ENCODE measurements around the gene OR2C3. TPM values are rescaled to one million over a fixed set of nuclear protein-coding genes. Genes with fewer than 3 reads are reported as not detected.

Gene OR2C3
- total and polyA plus RNA-seq, 2 of the 8 experiments (the other 6 are each of a cell fraction or from before 2014, with no cell fraction given): not detected

DNA sequence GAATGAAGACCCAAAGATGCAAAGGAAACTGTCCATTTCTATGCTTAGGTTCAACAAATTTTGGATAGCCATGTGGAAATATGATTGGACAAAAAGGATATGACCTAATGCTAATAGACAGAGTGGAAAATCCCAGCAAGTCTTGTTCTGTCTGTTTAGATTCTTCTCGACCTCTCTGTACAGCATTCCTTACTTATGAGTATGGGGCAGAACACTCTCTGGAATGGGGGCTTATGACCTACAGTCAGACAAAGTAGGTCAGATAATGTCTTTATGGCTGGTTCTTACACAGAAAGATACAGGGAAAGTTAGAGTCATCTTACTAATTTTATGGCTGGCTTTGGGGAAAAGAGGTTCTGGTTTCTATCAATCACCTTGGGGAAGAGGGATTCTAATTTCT lies 15.5 kb upstream of the OR2C3 start:
- Histone ChIP-seq H2AK5ac (ENCODE audit: low read depth, low read length) (no peak overlapping the region), H3K36me3 (ENCODE audit: control insufficient read depth in 2 of 4, insufficient read depth in 4 of 4, low read length in 3 of 4) (no peaks in the 10 kb centered on the region), H3K27ac (ENCODE audit: low read depth, low read length) (no peak overlapping the region), H2AFZ (ENCODE audit: low read length) (no peak overlapping the region), H3K27me3 (replicated peaks in 1 of 4; ENCODE audit: control insufficient read depth in 3 of 4, extremely low read depth in 1 of 4, insufficient read depth in 3 of 4, low read length in 3 of 4) (no peaks in the 10 kb centered on the region), H2BK15ac (ENCODE audit: low read length) (no peak overlapping the region), H3K79me1 (ENCODE audit: low read depth, low read length) (no peaks in the 10 kb centered on the region), H3K4ac (replicated peaks; ENCODE audit: insufficient read length, low read depth, low read length) (no peak overlapping the region), H3K23ac (ENCODE audit: insufficient read length) (no peak overlapping the region), H2BK20ac (ENCODE audit: low read length) (no peak overlapping the region), H3K4me1 (replicated peaks in 1 of 4; ENCODE audit: control insufficient read depth in 3 of 4, insufficient read depth in 4 of 4, low read length in 3 of 4) (no peaks in the 10 kb centered on the region; a peak in 1 of 7 replicates), H2BK5ac (ENCODE audit: low read depth, low read length) (no peak overlapping the region), H3K4me2 (ENCODE audit: insufficient read depth in 1 of 2, low read depth in 2 of 2, low read length in 2 of 2) (no peak overlapping the region), H3K56ac (replicated peaks; ENCODE audit: insufficient read length, low read depth, low read length) (no peak overlapping the region), H3K79me2 (ENCODE audit: control insufficient read depth in 1 of 2, insufficient read depth in 2 of 2, low read length in 2 of 2) (no peaks in the 10 kb centered on the region), H3K14ac (ENCODE audit: insufficient read length) (no peak overlapping the region), H3K23me2 (ENCODE audit: low read depth, low read length) (no peaks in the 10 kb centered on the region), H4K91ac (replicated peaks; ENCODE audit: insufficient read length, low read length) (no peak overlapping the region), H3K4me3 (ENCODE audit: extremely low read depth in 1 of 4, insufficient read depth in 2 of 4, low read depth in 3 of 4, low read length in 4 of 4) (no peak overlapping the region), H2BK12ac (ENCODE audit: low read depth, low read length) (no peak overlapping the region), H4K20me1 (replicated peaks in 1 of 2; ENCODE audit: control insufficient read depth in 1 of 2, insufficient read depth in 2 of 2, low read length in 2 of 2) (no peaks in the 10 kb centered on the region), H3K9me3 (ENCODE audit: insufficient read depth in 2 of 2, low read depth in 1 of 2, low read length in 1 of 2) (peaks cover 19 to 48% of the 10 kb centered on the region in 2 experiments), H4K8ac (ENCODE audit: extremely low read depth, insufficient read depth, low read length) (no peak overlapping the region), H3K18ac (ENCODE audit: extremely low read depth, low read length) (no peak overlapping the region), H4K5ac (ENCODE audit: insufficient read length, low read depth, low read length) (no peak overlapping the region), H2BK120ac (replicated peaks; ENCODE audit: low read depth, low read length) (no peak overlapping the region), H3K9ac (replicated peaks in 1 of 4; ENCODE audit: extremely low read depth in 1 of 4, low read depth in 3 of 4, low read length in 3 of 4) (no peak overlapping the region)
- ChIA-PET POLR2A (ENCODE audit: partially characterized antibody) (no interaction called here), CTCF (ENCODE audit: partially characterized antibody) (no interaction called here)
- TF ChIP-seq TCF12 (IDR thresholded peaks at IDR 0.05; ENCODE audit: low read depth, low read length): no peak
- TF ChIP-seq, protein P1, sequence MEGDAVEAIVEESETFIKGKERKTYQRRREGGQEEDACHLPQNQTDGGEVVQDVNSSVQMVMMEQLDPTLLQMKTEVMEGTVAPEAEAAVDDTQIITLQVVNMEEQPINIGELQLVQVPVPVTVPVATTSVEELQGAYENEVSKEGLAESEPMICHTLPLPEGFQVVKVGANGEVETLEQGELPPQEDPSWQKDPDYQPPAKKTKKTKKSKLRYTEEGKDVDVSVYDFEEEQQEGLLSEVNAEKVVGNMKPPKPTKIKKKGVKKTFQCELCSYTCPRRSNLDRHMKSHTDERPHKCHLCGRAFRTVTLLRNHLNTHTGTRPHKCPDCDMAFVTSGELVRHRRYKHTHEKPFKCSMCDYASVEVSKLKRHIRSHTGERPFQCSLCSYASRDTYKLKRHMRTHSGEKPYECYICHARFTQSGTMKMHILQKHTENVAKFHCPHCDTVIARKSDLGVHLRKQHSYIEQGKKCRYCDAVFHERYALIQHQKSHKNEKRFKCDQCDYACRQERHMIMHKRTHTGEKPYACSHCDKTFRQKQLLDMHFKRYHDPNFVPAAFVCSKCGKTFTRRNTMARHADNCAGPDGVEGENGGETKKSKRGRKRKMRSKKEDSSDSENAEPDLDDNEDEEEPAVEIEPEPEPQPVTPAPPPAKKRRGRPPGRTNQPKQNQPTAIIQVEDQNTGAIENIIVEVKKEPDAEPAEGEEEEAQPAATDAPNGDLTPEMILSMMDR (IDR thresholded peaks at IDR 0.05; ENCODE audit: control extremely low read depth in 1 of 3, insufficient read depth in 1 of 3, low read depth in 1 of 3, low read length in 3 of 3): no peak
- TF ChIP-seq SP1 (IDR thresholded peaks at IDR 0.05; ENCODE audit: low read depth, low read length): no peak
- TF ChIP-seq RFX5 (IDR thresholded peaks at IDR 0.05; ENCODE audit: borderline replicate concordance, low read depth, low read length): no peak
- no peak for TF ChIP-seq EZH2 (IDR thresholded peaks at IDR 0.05; ENCODE audit: low read depth, low read length, severe bottlenecking)
- no peak for TF ChIP-seq ASH2L (IDR thresholded peaks at IDR 0.05; ENCODE audit: low read length)
- TF ChIP-seq MAFK (IDR thresholded peaks at IDR 0.05; ENCODE audit: low read depth, low read length): no peak
- TF ChIP-seq RNF2 (IDR thresholded peaks at IDR 0.05; ENCODE audit: borderline replicate concordance, low read depth, low read length, missing control alignments, poor library complexity, severe bottlenecking): no peak
- no peak for TF ChIP-seq CREB1 (IDR thresholded peaks at IDR 0.05)
- no peak for TF ChIP-seq JUND (IDR thresholded peaks at IDR 0.05; ENCODE audit: low read length)
- 79% methylated on average over 1 of the region's 1 CpG; no CpG with 5 or more reads in 1 of the 2 experiments for WGBS, 2 experiments (ENCODE audit: extremely low coverage in 1 of 2, insufficient coverage in 1 of 2, insufficient read length in 1 of 2, insufficient replicate concordance in 2 of 2, low coverage in 1 of 2, low lambda C conversion rate in 2 of 2, missing lambda C conversion rate in 1 of 2)
- no peak for FAIRE-seq
- no peak for DNase-seq (ENCODE audit: low read depth in 1 of 2, low spot score in 2 of 2)

Data from H1 (cell line).